Trophoblast cell (in vitro differentiated cells and primary cell): ENCODE results near the gene TRIM71.

Experiments used
- DNase-seq, 2 donors: peaks; one replicate each; pipeline ENCODE4 v3.0.0-alpha.2; 2016
- H2AFZ ChIP-seq: 2 replicates; pipeline ENCODE4 v1.6.1; 2013; ENCODE audit warnings: low read length, moderate library complexity, mild to moderate bottlenecking; ENCODE audit not compliant: insufficient read depth, poor library complexity
- H2AK5ac ChIP-seq: 2 replicates; pipeline ENCODE4 v1.6.1; 2013; ENCODE audit warnings: mild to moderate bottlenecking, low read length
- H2BK120ac ChIP-seq: 2 replicates; pipeline ENCODE4 v1.6.1; 2013; ENCODE audit warnings: low read length, mild to moderate bottlenecking, moderate library complexity; ENCODE audit not compliant: insufficient read depth, poor library complexity
- H2BK12ac ChIP-seq: 2 replicates; pipeline ENCODE4 v1.6.1; 2013; ENCODE audit warnings: mild to moderate bottlenecking, low read length, moderate library complexity
- H2BK5ac ChIP-seq: 2 replicates; pipeline ENCODE4 v1.6.1; 2013; ENCODE audit warnings: low read length, low read depth, moderate library complexity, mild to moderate bottlenecking; ENCODE audit not compliant: poor library complexity
- H3K14ac ChIP-seq: 2 replicates; pipeline ENCODE4 v1.6.1; 2013; ENCODE audit warnings: mild to moderate bottlenecking, low read length
- H3K18ac ChIP-seq: 2 replicates; pipeline ENCODE4 v1.6.1; 2013; ENCODE audit warnings: mild to moderate bottlenecking, low read length
- H3K23ac ChIP-seq: 2 replicates; pipeline ENCODE4 v1.6.1; 2013; ENCODE audit warnings: low read length
- H3K27ac ChIP-seq: 2 replicates; pipeline ENCODE4 v1.5.1; 2013; ENCODE audit warnings: low read depth, mild to moderate bottlenecking, inconsistent platforms, low read length, moderate library complexity
- H3K27me3 ChIP-seq: 2 replicates; pipeline ENCODE4 v1.6.1; 2013; ENCODE audit warnings: inconsistent platforms, mild to moderate bottlenecking, low read length, moderate library complexity; ENCODE audit not compliant: insufficient read depth
- H3K36me3 ChIP-seq, 2 experiments: 1 replicate in 1 of 2; 2 replicates in 1 of 2; pipeline ENCODE4 v1.6.1; 2013; ENCODE audit warnings: low read length in 2 of 2, mild to moderate bottlenecking in 2 of 2, moderate library complexity in 1 of 2; ENCODE audit not compliant: insufficient read depth in 2 of 2, control insufficient read depth in 1 of 2
- H3K4ac ChIP-seq: 2 replicates; pipeline ENCODE4 v1.6.1; 2013; ENCODE audit warnings: low read depth, mild to moderate bottlenecking, low read length, moderate library complexity
- H3K4me1 ChIP-seq, 2 experiments: 1 replicate in 1 of 2; 2 replicates in 1 of 2; pipeline ENCODE4 v1.6.1; 2013; ENCODE audit warnings: low read length in 2 of 2, mild to moderate bottlenecking in 2 of 2, moderate library complexity in 1 of 2; ENCODE audit not compliant: insufficient read depth in 2 of 2, control insufficient read depth in 1 of 2
- H3K4me2 ChIP-seq: 2 replicates; pipeline ENCODE4 v1.6.1; 2013; ENCODE audit warnings: inconsistent platforms, mild to moderate bottlenecking, low read length, moderate library complexity
- H3K4me3 ChIP-seq: 2 replicates; pipeline ENCODE4 v1.5.1; 2013; ENCODE audit warnings: mild to moderate bottlenecking, low read depth, low read length, inconsistent platforms
- H3K79me1 ChIP-seq: one replicate; pipeline ENCODE4 v1.6.1; 2013; ENCODE audit warnings: low read length
- H3K79me2 ChIP-seq: 2 replicates; pipeline ENCODE4 v1.6.1; 2013; ENCODE audit warnings: low read length, mild to moderate bottlenecking; ENCODE audit not compliant: control insufficient read depth, insufficient read depth, poor library complexity
- H3K9ac ChIP-seq: 2 replicates; pipeline ENCODE4 v1.6.1; 2013; ENCODE audit warnings: mild to moderate bottlenecking, low read length
- H3K9me3 ChIP-seq: 2 replicates; pipeline ENCODE4 v1.6.1; 2013; ENCODE audit warnings: low read depth, mild to moderate bottlenecking, control low read depth, inconsistent platforms, low read length; ENCODE audit not compliant: insufficient read depth
- H4K12ac ChIP-seq: 2 replicates; pipeline ENCODE4 v1.6.1; 2013; ENCODE audit warnings: low read depth, mild to moderate bottlenecking, low read length, moderate library complexity
- H4K8ac ChIP-seq: 2 replicates; pipeline ENCODE4 v1.6.1; 2013; ENCODE audit warnings: low read depth, mild to moderate bottlenecking, low read length, moderate library complexity
- H4K91ac ChIP-seq: one replicate; pipeline ENCODE4 v1.6.1; 2013; ENCODE audit warnings: low read depth, mild to moderate bottlenecking, low read length, moderate library complexity
- WGBS: extraction: QIAGEN DNeasy Blood & Tissue Kit; methylation state at CpG from one replicate; pipeline ENCODE4 v1.1.7; 2013; ENCODE audit warnings: missing lambda C conversion rate; ENCODE audit not compliant: insufficient read length, insufficient coverage; ENCODE audit errors: extremely low coverage; 5-methylcytosine and 5-hydroxymethylcytosine counted together

TRIM71 gene

GRCh38 chr3:32817257-32817557, 590 bp upstream of the TRIM71 start:
- peak in 1 of 2 donors; percentile 42 for DNase-seq
- Histone ChIP-seq H2AK5ac (peak overlapping the region; percentile 85), H2BK12ac (peak overlapping the region; percentile 25), H3K4ac (peak overlapping the region; percentile 99), H3K14ac (peak overlapping the region; percentile 97), H3K9me3 (no peaks in the 10 kb centered on the region), H3K4me3 (peak overlapping the region; percentile 88), H3K36me3 (peaks cover 4 to 13% of the 10 kb centered on the region in 2 experiments), H2AFZ (peak overlapping the region; percentile 56), H4K12ac (peak overlapping the region; percentile 96), H4K91ac (peak overlapping the region; percentile 98), H3K18ac (peak overlapping the region; percentile 96), H3K9ac (peak overlapping the region; percentile 89), H3K4me2 (peak overlapping the region; percentile 85), H3K27me3 (no peaks in the 10 kb centered on the region), H3K4me1 (peaks cover 10 to 11% of the 10 kb centered on the region in 2 experiments), H3K23ac (no peak overlapping the region), H4K8ac (peak overlapping the region; percentile 96), H3K27ac (peak overlapping the region; percentile 91), H2BK120ac (peak overlapping the region; percentile 95), H3K79me1 (peaks cover 48% of the 10 kb centered on the region), H3K79me2 (peaks cover 51% of the 10 kb centered on the region), H2BK5ac (peak overlapping the region; percentile 100)
- WGBS: no CpG with 5 or more reads among the region's 49 CpGs

GRCh38 chr3:32818229-32818969, 602 bp downstream of the TRIM71 start:
- Histone ChIP-seq H3K4me2 (peak overlapping the region; percentile 85), H4K12ac (peak overlapping the region; percentile 86), H2BK12ac (peak overlapping the region; percentile 63), H3K9ac (peak overlapping the region; percentile 81), H3K4ac (peak overlapping the region; percentile 99), H3K27ac (peak overlapping the region; percentile 91), H2BK5ac (peak overlapping the region; percentile 100), H4K8ac (peak overlapping the region; percentile 74), H3K27me3 (no peaks in the 10 kb centered on the region), H2AFZ (peak overlapping the region; percentile 75), H2AK5ac (peak overlapping the region; percentile 43), H3K79me1 (peaks cover 48% of the 10 kb centered on the region), H3K18ac (peak overlapping the region; percentile 96), H2BK120ac (peak overlapping the region; percentile 54), H3K14ac (peak overlapping the region; percentile 97), H3K9me3 (no peaks in the 10 kb centered on the region), H3K36me3 (peaks cover 4 to 13% of the 10 kb centered on the region in 2 experiments), H3K79me2 (peaks cover 52% of the 10 kb centered on the region), H3K23ac (no peak overlapping the region), H3K4me3 (peak overlapping the region; percentile 88), H3K4me1 (peaks cover 12 to 13% of the 10 kb centered on the region in 2 experiments), H4K91ac (peak overlapping the region; percentile 98)
- WGBS: no CpG with 5 or more reads among the region's 111 CpGs
- DNase-seq: peak; percentile 44 to 68

GRCh38 chr3:32818970-32819511, 1.2 kb downstream of the TRIM71 start:
- Histone ChIP-seq H3K18ac (peak overlapping the region; percentile 96), H2BK12ac (peak overlapping the region; percentile 63), H3K27ac (peak overlapping the region; percentile 91), H3K4ac (peak overlapping the region; percentile 99), H4K12ac (peak overlapping the region; percentile 86), H3K4me3 (peak overlapping the region; percentile 88), H3K14ac (peak overlapping the region; percentile 97), H2AK5ac (peak overlapping the region; percentile 43), H3K79me2 (peaks cover 58% of the 10 kb centered on the region), H3K23ac (peak overlapping the region; percentile 42), H3K36me3 (peaks cover 4 to 17% of the 10 kb centered on the region in 2 experiments), H3K4me1 (peaks cover 12 to 13% of the 10 kb centered on the region in 2 experiments), H4K8ac (peak overlapping the region; percentile 74), H3K9me3 (no peaks in the 10 kb centered on the region), H2AFZ (peak overlapping the region; percentile 75), H4K91ac (peak overlapping the region; percentile 98), H3K9ac (peak overlapping the region; percentile 81), H3K4me2 (peak overlapping the region; percentile 85), H3K27me3 (no peaks in the 10 kb centered on the region), H2BK5ac (peak overlapping the region; percentile 100), H3K79me1 (peaks cover 48% of the 10 kb centered on the region), H2BK120ac (peak overlapping the region; percentile 54)
- no CpG with 5 or more reads among the region's 25 CpGs for WGBS
- peak in 1 of 2 donors; percentile 22 for DNase-seq

- H4K8ac ChIP-seq: peak overlapping the region; percentile 13
- peak overlapping the region; percentile 20 for H2AK5ac ChIP-seq
- H3K4me1 ChIP-seq: peaks cover 12 to 13% of the 10 kb centered on the region in 2 experiments
- peak; percentile 63 to 86 for DNase-seq
- no peak overlapping the region for H3K23ac ChIP-seq
- no peaks in the 10 kb centered on the region for H3K9me3 ChIP-seq
- H3K79me1 ChIP-seq: peaks cover 48% of the 10 kb centered on the region
- H3K27me3 ChIP-seq: no peaks in the 10 kb centered on the region
- H3K4ac ChIP-seq: peak overlapping the region; percentile 99
- peak overlapping the region; percentile 91 for H3K27ac ChIP-seq
- H3K18ac ChIP-seq: peak overlapping the region; percentile 96
- no CpG with 5 or more reads among the region's 41 CpGs for WGBS
- peak overlapping the region; percentile 100 for H2BK5ac ChIP-seq
- peak overlapping the region; percentile 88 for H3K4me3 ChIP-seq
- peak overlapping the region; percentile 97 for H3K14ac ChIP-seq
- peaks cover 63% of the 10 kb centered on the region for H3K79me2 ChIP-seq
- H4K91ac ChIP-seq: peak overlapping the region; percentile 98
- peak overlapping the region; percentile 54 for H2BK120ac ChIP-seq
- peaks cover 4 to 17% of the 10 kb centered on the region in 2 experiments for H3K36me3 ChIP-seq
- H3K9ac ChIP-seq: peak overlapping the region; percentile 81
- no peak overlapping the region for H2AFZ ChIP-seq
- H2BK12ac ChIP-seq: peak overlapping the region; percentile 51
- H4K12ac ChIP-seq: peak overlapping the region; percentile 71
- peak overlapping the region; percentile 85 for H3K4me2 ChIP-seq
Measured at GRCh38 chr3:32819551-32820348, 2.0 kb downstream of the TRIM71 start.
